Pons (tissue), 1 donor: ENCODE results near the gene NEO1.
"Not testable (repeated sequence)": the region's sequence is repeated elsewhere in the genome, so short reads cannot be mapped to it uniquely, and the experiment has no call there.

Experiments
- DNase-seq: peaks from one replicate; pipeline ENCODE4 v3.0.0-alpha.2; 2016; ENCODE audit warnings: low spot score

Gene NEO1

GRCh38 chr15:73258271-73259108, 206.2 kb downstream of the NEO1 start:
- no peak for DNase-seq

- no peak for DNase-seq
Measured at GRCh38 chr15:73264881-73265280, 212.6 kb downstream of the NEO1 start.

GRCh38 chr15:73265536-73266153, 213.4 kb downstream of the NEO1 start:
- peak; percentile 51 for DNase-seq

GRCh38 chr15:73268457-73268856, 216.2 kb downstream of the NEO1 start:
- no peak for DNase-seq

GRCh38 chr15:73270366-73271097, 218.3 kb downstream of the NEO1 start:
- DNase-seq, result no peak

- DNase-seq, result peak; percentile 81
Measured at GRCh38 chr15:73273181-73274002, 221.1 kb downstream of the NEO1 start.

GRCh38 chr15:73275862-73276261, 223.6 kb downstream of the NEO1 start:
- DNase-seq, result no peak

GRCh38 chr15:73282567-73283365, 230.5 kb downstream of the NEO1 start:
- no peak for DNase-seq

GRCh38 chr15:73283366-73283962, 231.2 kb downstream of the NEO1 start:
- DNase-seq, result no peak

- DNase-seq, result no peak
Measured at GRCh38 chr15:73284090-73284716, 231.9 kb downstream of the NEO1 start.

- no peak for DNase-seq
Measured at GRCh38 chr15:73286311-73286710, 234.0 kb downstream of the NEO1 start.

- DNase-seq, result peak; percentile 19
Measured at GRCh38 chr15:73287019-73287418, 234.8 kb downstream of the NEO1 start.

- DNase-seq, result no peak
Measured at GRCh38 chr15:73291441-73291840, 239.2 kb downstream of the NEO1 start.

- no peak for DNase-seq
Measured at GRCh38 chr15:73293773-73294172, 241.5 kb downstream of the NEO1 start.

- no peak for DNase-seq
Measured at GRCh38 chr15:73295630-73296286, 243.5 kb downstream of the NEO1 start.

GRCh38 chr15:73296609-73297353, 244.5 kb downstream of the NEO1 start:
- no peak for DNase-seq

GRCh38 chr15:73298522-73299245, 246.4 kb downstream of the NEO1 start:
- DNase-seq, result no peak

GRCh38 chr15:73300286-73300685, 248.0 kb downstream of the NEO1 start:
- not testable (repeated sequence) for DNase-seq
